ENCODE results near the gene RBM15.

The RBM15 gene

DNA sequence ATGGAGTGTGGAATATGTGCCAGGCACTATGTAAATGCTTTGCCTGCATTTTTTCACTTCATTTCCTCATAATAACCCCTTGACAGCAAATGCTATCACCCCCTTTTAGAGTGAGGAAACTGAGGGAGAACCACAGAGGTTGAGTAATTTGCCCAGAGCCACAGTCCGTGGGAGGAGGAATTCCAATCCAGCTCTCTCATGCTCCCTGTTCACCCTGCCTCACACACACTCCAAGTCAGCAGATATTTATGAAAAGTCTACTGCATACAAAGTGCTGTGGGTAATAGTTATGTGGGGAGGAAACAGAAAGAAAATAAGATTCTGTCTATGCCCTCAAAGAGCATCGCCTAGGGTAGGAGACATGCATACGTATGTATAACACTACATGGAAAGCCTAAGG lies 30.9 kb upstream of the RBM15 start:
- no peaks in the 10 kb centered on the region for H3K9me3 ChIP-seq (ENCODE audit: severe bottlenecking)
- H3K4me3 ChIP-seq (ENCODE audit: low read depth, low read length), result no peak overlapping the region
- H3K27ac ChIP-seq, result no peak overlapping the region
- H3K36me3 ChIP-seq, result no peaks in the 10 kb centered on the region
- H3K27me3 ChIP-seq (ENCODE audit: insufficient read depth, low read depth, severe bottlenecking), result no peaks in the 10 kb centered on the region
- DNase-seq, result no peak
- TF ChIP-seq, protein P1, sequence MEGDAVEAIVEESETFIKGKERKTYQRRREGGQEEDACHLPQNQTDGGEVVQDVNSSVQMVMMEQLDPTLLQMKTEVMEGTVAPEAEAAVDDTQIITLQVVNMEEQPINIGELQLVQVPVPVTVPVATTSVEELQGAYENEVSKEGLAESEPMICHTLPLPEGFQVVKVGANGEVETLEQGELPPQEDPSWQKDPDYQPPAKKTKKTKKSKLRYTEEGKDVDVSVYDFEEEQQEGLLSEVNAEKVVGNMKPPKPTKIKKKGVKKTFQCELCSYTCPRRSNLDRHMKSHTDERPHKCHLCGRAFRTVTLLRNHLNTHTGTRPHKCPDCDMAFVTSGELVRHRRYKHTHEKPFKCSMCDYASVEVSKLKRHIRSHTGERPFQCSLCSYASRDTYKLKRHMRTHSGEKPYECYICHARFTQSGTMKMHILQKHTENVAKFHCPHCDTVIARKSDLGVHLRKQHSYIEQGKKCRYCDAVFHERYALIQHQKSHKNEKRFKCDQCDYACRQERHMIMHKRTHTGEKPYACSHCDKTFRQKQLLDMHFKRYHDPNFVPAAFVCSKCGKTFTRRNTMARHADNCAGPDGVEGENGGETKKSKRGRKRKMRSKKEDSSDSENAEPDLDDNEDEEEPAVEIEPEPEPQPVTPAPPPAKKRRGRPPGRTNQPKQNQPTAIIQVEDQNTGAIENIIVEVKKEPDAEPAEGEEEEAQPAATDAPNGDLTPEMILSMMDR (IDR thresholded peaks at IDR 0.05; ENCODE audit: low read depth, low read length), result no peak

DNA sequence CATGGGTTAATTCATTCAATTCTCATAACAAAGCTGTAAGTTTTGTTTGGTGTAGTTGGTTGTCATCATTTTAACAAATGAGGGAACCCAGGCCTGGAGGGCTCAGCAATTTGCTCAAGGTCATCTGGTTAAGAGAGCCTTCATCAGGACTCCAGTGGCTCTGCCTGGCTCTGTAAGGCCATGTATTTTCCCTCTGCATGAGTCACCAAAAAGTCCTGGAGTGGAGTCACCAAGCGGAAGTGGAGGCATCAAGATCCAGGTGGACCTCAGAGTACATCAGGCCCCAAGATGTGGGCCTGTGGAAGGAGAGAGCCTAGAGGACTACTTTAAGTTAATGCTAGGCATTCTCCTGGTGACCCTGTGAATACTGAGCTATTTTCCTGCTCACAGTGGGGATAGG lies 30.0 kb upstream of the RBM15 start:
- Histone ChIP-seq H3K36me3 (no peaks in the 10 kb centered on the region), H3K27ac (no peak overlapping the region), H3K9me3 (ENCODE audit: severe bottlenecking) (no peaks in the 10 kb centered on the region), H3K4me3 (ENCODE audit: low read depth, low read length) (no peak overlapping the region), H3K27me3 (ENCODE audit: insufficient read depth, low read depth, severe bottlenecking) (no peaks in the 10 kb centered on the region)
- DNase-seq, result no peak
- TF ChIP-seq, protein P1 (IDR thresholded peaks at IDR 0.05; ENCODE audit: low read depth, low read length), result no peak

DNA sequence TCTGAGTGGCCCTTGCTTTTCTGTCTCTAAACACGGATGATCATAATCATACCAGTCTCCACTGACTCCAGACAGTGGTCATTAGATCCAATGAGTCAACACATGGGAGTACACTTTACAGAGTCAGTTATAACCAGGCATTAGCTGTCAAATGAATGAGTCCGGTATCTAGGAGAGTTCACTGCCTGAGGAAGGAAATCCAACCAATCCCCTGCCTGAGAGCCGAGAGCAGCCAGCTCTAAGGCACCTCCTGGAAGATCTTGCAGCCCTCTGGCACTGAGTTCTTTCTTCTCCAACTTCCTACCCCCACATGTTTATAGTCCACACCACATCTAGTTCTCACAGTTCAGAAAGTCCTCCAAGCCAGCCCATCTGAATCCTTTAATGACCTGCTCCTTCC lies 29.4 kb upstream of the RBM15 start:
- H3K9me3 ChIP-seq (ENCODE audit: severe bottlenecking), result no peaks in the 10 kb centered on the region
- DNase-seq, result no peak
- H3K36me3 ChIP-seq, result no peaks in the 10 kb centered on the region
- no peak overlapping the region for H3K4me3 ChIP-seq (ENCODE audit: low read depth, low read length)
- no peak overlapping the region for H3K27ac ChIP-seq
- no peaks in the 10 kb centered on the region for H3K27me3 ChIP-seq (ENCODE audit: insufficient read depth, low read depth, severe bottlenecking)
- TF ChIP-seq, protein P1 (IDR thresholded peaks at IDR 0.05; ENCODE audit: low read depth, low read length), result no peak; the same call in 1 of the 2 replicates

DNA sequence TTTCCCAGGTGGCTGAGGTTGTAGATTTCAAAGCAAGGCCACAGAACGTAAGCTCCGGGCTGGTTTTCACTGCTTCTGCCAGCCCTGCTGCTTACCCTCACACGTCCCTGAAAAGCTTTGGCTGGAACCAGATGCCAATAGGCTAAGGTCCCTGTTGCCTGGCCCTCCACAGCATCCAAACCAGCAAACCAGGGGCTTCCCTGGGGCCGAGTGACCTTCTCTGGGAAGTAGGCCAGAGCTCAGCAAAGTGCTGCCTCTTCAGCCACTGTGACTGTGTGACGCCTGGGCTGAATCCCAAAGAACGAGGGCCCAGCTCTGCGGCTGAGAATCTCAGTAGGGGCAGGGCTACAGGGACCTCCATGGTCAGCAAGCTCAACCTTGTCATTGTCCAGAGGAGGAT lies 28.9 kb upstream of the RBM15 start:
- Histone ChIP-seq H3K27ac (no peak overlapping the region), H3K4me3 (ENCODE audit: low read depth, low read length) (no peak overlapping the region), H3K36me3 (no peaks in the 10 kb centered on the region), H3K9me3 (ENCODE audit: severe bottlenecking) (no peaks in the 10 kb centered on the region), H3K27me3 (ENCODE audit: insufficient read depth, low read depth, severe bottlenecking) (no peaks in the 10 kb centered on the region)
- no peak for DNase-seq
- TF ChIP-seq, protein P1 (IDR thresholded peaks at IDR 0.05; ENCODE audit: low read depth, low read length), result no peak

DNA sequence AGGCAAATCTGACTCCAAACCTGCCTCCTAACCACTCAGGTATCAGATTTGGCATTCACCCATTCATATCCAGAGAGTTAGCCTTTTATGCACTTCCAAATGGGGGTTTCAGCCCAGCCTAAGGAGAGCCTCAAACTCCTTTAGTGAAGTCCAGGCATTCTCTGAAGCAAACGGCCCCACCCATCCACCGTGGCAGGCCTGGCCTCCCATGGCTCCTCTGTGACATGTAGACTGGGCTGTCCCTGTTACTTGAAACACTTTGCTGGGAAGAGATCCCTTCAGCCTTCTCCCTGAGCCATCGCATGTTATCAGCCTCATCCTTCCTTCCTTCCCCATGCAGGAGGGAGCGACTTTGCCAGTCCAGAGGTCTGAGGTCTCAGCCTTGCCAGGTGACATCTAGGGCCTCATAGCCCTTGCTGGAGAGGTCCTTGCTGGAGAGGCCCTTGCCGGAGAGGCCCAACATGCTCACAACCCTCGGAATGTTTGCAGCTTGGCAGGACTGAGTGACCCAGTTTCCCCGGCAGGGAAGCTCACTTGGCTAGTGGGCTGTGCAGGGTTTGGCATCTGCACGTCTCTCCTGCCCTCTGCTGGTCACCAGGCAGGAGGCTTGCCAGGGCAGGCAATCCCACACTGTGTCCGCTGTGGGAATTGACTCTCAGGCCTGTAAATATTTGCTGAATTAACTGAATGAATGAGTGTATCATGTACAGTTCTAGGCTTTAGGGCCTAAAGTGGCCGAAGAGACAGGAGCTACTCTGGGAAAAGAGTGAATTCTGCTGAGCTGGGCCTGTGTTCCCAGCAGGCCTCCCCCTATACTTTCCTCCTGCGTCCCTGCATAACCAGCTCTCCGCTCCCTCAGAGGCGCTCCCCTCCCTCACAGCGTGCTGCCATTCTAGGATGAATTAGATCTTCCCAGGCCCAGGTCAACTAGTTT lies 26.7 kb upstream of the RBM15 start:
- H3K36me3 ChIP-seq, result no peaks in the 10 kb centered on the region
- peak; percentile 82 for DNase-seq
- no peaks in the 10 kb centered on the region for H3K27me3 ChIP-seq (ENCODE audit: insufficient read depth, low read depth, severe bottlenecking)
- H3K4me3 ChIP-seq (ENCODE audit: low read depth, low read length), result no peak overlapping the region
- no peak overlapping the region for H3K27ac ChIP-seq
- TF ChIP-seq, protein P1 (IDR thresholded peaks at IDR 0.05; ENCODE audit: low read depth, low read length), result peak; percentile 99
- H3K9me3 ChIP-seq (ENCODE audit: severe bottlenecking), result no peaks in the 10 kb centered on the region
